ENCODE data around the gene TOR1AIP2.

DNA sequence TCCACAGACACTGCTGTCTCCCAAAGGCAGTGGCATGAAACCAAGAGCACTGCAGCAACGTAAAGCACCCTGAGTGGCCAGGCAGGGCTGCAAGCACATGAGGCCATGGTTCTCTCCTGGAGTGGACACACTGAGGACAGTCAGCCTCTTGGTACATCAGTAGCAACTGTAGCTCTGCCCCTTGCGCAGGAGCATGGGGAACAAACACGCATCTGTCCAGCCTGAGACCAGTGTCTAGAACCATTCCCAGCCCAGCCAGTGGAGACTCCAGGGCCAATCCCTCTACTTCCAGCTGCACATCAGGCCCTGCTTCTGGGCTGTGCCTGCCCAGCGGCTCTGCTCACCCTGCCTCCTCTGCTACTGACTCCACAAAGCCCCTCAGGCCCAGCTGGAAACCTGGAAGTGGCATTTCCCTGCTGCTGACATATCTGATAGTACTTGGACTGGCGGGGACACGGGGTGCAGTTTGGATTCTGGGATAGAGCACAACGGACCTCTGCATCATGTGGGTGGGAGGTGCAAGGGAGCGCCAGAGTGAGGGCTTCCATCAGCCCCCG, 49.0 kb downstream of the TOR1AIP2 start:
- TF ChIP-seq POLR2A (IDR thresholded peaks at IDR 0.05) (no peak), CTCF (IDR thresholded peaks at IDR 0.05 in 8 of 11, conservative IDR thresholded peaks at IDR 0.05 in 3 of 11) (no peak), POLR2AphosphoS5 (IDR thresholded peaks at IDR 0.05) (no peak)

All from spleen (tissue), 7 donors.